Heart right ventricle (tissue), 16 donors: ENCODE results near the gene AADACL3. TPM values are rescaled to one million over a fixed set of nuclear protein-coding genes. Genes with fewer than 3 reads are reported as not detected.
"Not testable (repeated sequence)": the region's sequence is repeated elsewhere in the genome, so short reads cannot be mapped to it uniquely, and the experiment has no call there.

Experiments used
- ATAC-seq, 8 donors: fragments of 200-7000 bp; cut with Tn5 transposase; one replicate each; pipeline ENCODE4 v1.9.1; 2020; ENCODE audit warnings: mild to moderate bottlenecking in 8 of 8, moderate library complexity in 8 of 8, moderate number of reproducible peaks in 1 of 8
- DNase-seq, 2 donors: peaks; one replicate each; pipeline ENCODE4 v3.0.0-alpha.2; 2020
- H3K27ac ChIP-seq, 10 donors: fragments of 200-600 bp; sonication (generic) in 2 of 10; one replicate each; pipeline versions ENCODE4 v1.5.0 to v1.8.0; 2020 to 2022; ENCODE audit warnings: mild to moderate bottlenecking in 3 of 10
- H3K27me3 ChIP-seq, 7 donors: fragments of 200-600 bp; one replicate each; pipeline ENCODE4 v1.8.0; 2021 to 2022; ENCODE audit warnings: mild to moderate bottlenecking in 2 of 7
- H3K36me3 ChIP-seq, 9 donors: fragments of 200-600 bp; sonication (generic) in 1 of 9; one replicate each; pipeline versions ENCODE4 v1.5.0 to v1.8.0; 2020 to 2022; ENCODE audit warnings: mild to moderate bottlenecking in 2 of 9
- H3K4me1 ChIP-seq, 9 donors: fragments of 200-600 bp; sonication (generic) in 1 of 9; one replicate each; pipeline versions ENCODE4 v1.5.0 to v1.8.0; 2020 to 2022; ENCODE audit warnings: mild to moderate bottlenecking in 4 of 9
- H3K4me3 ChIP-seq, 10 donors: fragments of 200-600 bp; sonication (generic) in 2 of 10; one replicate each; pipeline versions ENCODE4 v1.5.0 to v1.8.0; 2020 to 2022; ENCODE audit warnings: mild to moderate bottlenecking in 7 of 10, moderate library complexity in 2 of 10
- H3K9me3 ChIP-seq, 11 donors: fragments of 200-600 bp in 10 of 11; sonication (generic) in 2 of 11; one replicate each; pipeline versions ENCODE4 v1.5.0 to v1.8.0; 2013 to 2022; ENCODE audit warnings: mild to moderate bottlenecking in 2 of 11, control low read depth in 1 of 11, moderate library complexity in 1 of 11
- WGBS, 2 donors: extraction: QIAGEN DNeasy Blood & Tissue Kit; methylation state at CpG; one replicate each; pipeline ENCODE4 v1.1.7; 2013; ENCODE audit warnings: inconsistent platforms in 1 of 2; 5-methylcytosine and 5-hydroxymethylcytosine counted together
- intact Hi-C, 10 donors: fragments of 100-400 bp; cut with DNase I; formaldehyde crosslinking; loops; one replicate each; pipeline versions ENCODE4 v1.11.1 to v1.14.2; 2022
- polyA plus RNA-seq, 2 donors: library from polyadenylated mRNA; stranded (reverse); fragments of 200-250 nt; gene quantifications; one replicate each; pipeline ENCODE4 v1.2.3, GENCODE V29; 2013
- total RNA-seq, 10 donors: library from RNA; stranded (reverse); fragmentation: NEBNext Ultra II Directional in 3 of 10; extraction: Animal tissue kit (Norgen Biotek cat#: 25700) in 3 of 10; gene quantifications; one replicate each; pipeline versions ENCODE4 v1.2.1 to v1.2.4, GENCODE V29; 2021 to 2023
- TF ChIP-seq, protein P1 (sequence below), 9 donors: fragments of 200-600 bp; sonication (generic) in 2 of 9; IDR thresholded peaks; one replicate each; pipeline versions ENCODE4 v1.5.0 to v1.8.0; 2021 to 2022; ENCODE audit warnings: antibody characterized with exemption in 9 of 9, mild to moderate bottlenecking in 5 of 9, moderate library complexity in 1 of 9
- donor health status: Arrhythmogenic right ventricular cardiomyopathy.
- donor health status: ischemic (EF 13 %, LVEDD 7.1; RV severe dilation, severe dysfunction).
- donor health status: healthy with polysubstance abuse.
- donor health status: DM: no; HTN: yes; CAD: no.
- donor health status: DM: no; HTN: no; CAD: no.
- donor health status: ischemic (EF 25% LVEDD 6.9; RV normal size, moderate dysfunction).
- donor health status: ischemic (EF 25% LVEDD 5.7; RV mildly dilated, moderate dysfunction).
- donor health status: healthy.
- donor health status: DM: yes; HTN: yes; CAD: no.
- donor health status: Ischemic cardiomyopathy.
- donor health status: ischemic (EF 35%, LVEDD 5.7; RV mildly dilated, moderate dysfunction).
- donor health status: nonischemic (EF 11% LVEDD 7.7; RV severe dilation, severe dysfunction).
- donor health status: DM: yes; HTN: yes; CAD: no.
- donor health status: PGD.
- donor health status: ischemic (EF 29% LVEDD 5.4; RV normal size, mild dysfunction).
- donor health status: nonischemic (EF 23%, LVEDD 6.1; RV moderate dilation, normal function).

AADACL3 gene
- total and polyA plus RNA-seq, 12 donors, result not detected

GRCh38 chr1:12717301-12717838 is 1.5 kb downstream of the AADACL3 start:
- 72 to 76% methylated on average over 7 of the region's 7 CpGs for WGBS, 2 donors
- DNase-seq, result no peak
- H3K36me3 ChIP-seq, result no peaks in the 10 kb centered on the region
- no peaks in the 10 kb centered on the region for H3K9me3 ChIP-seq
- TF ChIP-seq, protein P1, sequence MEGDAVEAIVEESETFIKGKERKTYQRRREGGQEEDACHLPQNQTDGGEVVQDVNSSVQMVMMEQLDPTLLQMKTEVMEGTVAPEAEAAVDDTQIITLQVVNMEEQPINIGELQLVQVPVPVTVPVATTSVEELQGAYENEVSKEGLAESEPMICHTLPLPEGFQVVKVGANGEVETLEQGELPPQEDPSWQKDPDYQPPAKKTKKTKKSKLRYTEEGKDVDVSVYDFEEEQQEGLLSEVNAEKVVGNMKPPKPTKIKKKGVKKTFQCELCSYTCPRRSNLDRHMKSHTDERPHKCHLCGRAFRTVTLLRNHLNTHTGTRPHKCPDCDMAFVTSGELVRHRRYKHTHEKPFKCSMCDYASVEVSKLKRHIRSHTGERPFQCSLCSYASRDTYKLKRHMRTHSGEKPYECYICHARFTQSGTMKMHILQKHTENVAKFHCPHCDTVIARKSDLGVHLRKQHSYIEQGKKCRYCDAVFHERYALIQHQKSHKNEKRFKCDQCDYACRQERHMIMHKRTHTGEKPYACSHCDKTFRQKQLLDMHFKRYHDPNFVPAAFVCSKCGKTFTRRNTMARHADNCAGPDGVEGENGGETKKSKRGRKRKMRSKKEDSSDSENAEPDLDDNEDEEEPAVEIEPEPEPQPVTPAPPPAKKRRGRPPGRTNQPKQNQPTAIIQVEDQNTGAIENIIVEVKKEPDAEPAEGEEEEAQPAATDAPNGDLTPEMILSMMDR (IDR thresholded peaks at IDR 0.05), result no peak
- intact Hi-C loops, result no loop called here
- no peak overlapping the region for H3K4me3 ChIP-seq
- no peak overlapping the region for H3K27ac ChIP-seq
- peaks cover 0 to 25% (median 2%) of the 10 kb centered on the region in 7 donors for H3K27me3 ChIP-seq
- ATAC-seq, result no peak
- no peaks in the 10 kb centered on the region for H3K4me1 ChIP-seq

GRCh38 chr1:12722626-12723025 is 6.7 kb downstream of the AADACL3 start:
- H3K36me3 ChIP-seq, result no peaks in the 10 kb centered on the region
- no peaks in the 10 kb centered on the region for H3K4me1 ChIP-seq
- no peak for ATAC-seq
- TF ChIP-seq, protein P1 (IDR thresholded peaks at IDR 0.05), result no peak
- H3K27me3 ChIP-seq, result peaks cover 0 to 37% (median 5%) of the 10 kb centered on the region in 7 donors
- no peak overlapping the region for H3K27ac ChIP-seq
- DNase-seq, result no peak
- no peaks in the 10 kb centered on the region for H3K9me3 ChIP-seq
- intact Hi-C loops, result no loop called here
- H3K4me3 ChIP-seq, result no peak overlapping the region
- WGBS, 2 donors, result 41 to 55% methylated on average over 1 of the region's 1 CpG

GRCh38 chr1:12728391-12728790 is 12.5 kb downstream of the AADACL3 start:
- Histone ChIP-seq H3K4me1 (no peaks in the 10 kb centered on the region), H3K4me3 (no peak overlapping the region), H3K36me3 (no peaks in the 10 kb centered on the region), H3K27me3 (peaks cover 0 to 11% (median 0%) of the 10 kb centered on the region in 7 donors), H3K9me3 (peaks cover 0 to 49% (median 20%) of the 10 kb centered on the region in 11 donors), H3K27ac (no peak overlapping the region)
- 83 to 85% methylated on average over 2 of the region's 2 CpGs for WGBS, 2 donors
- DNase-seq, result no peak
- ATAC-seq, result no peak
- TF ChIP-seq, protein P1 (IDR thresholded peaks at IDR 0.05), result no peak
- intact Hi-C loops, result no loop called here

DNA sequence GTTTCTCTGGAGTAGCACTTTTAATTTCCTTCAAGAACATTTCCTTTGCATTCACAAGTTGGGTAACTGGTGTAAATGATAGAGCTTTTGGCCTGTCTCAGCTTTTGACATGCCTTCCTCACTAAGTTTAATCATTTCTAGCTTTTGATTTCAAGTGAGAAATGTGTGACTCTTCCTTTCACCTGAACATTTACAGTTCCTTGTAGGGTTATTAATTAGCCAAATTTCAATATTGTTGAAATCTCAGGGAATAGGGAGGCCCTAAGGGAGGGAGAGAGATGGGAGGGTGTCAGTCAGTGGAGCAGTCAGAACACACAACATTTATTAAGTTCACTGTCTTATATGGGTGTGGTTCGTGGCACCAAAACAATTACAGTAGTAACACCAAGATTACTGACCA is 14.2 kb downstream of the AADACL3 start:
- Histone ChIP-seq H3K4me1 (no peaks in the 10 kb centered on the region), H3K9me3 (peaks cover 0 to 49% (median 20%) of the 10 kb centered on the region in 11 donors), H3K27ac (no peak overlapping the region), H3K4me3 (no peak overlapping the region), H3K27me3 (peaks cover 0 to 13% (median 11%) of the 10 kb centered on the region in 7 donors), H3K36me3 (no peaks in the 10 kb centered on the region)
- DNase-seq (no peak), ATAC-seq (no peak)
- TF ChIP-seq, protein P1 (IDR thresholded peaks at IDR 0.05), result no peak
- WGBS, 2 donors, result 82 to 93% methylated on average over 1 of the region's 1 CpG
- intact Hi-C loops, result no loop called here

GRCh38 chr1:12731084-12731483 is 15.2 kb downstream of the AADACL3 start:
- H3K36me3 ChIP-seq, H3K27ac ChIP-seq, H3K4me3 ChIP-seq, DNase-seq, H3K4me1 ChIP-seq, ATAC-seq, intact Hi-C loops: not testable (repeated sequence)
- Histone ChIP-seq H3K9me3 (peaks cover 0 to 53% (median 20%) of the 10 kb centered on the region in 11 donors), H3K27me3 (peaks cover 0 to 22% (median 8%) of the 10 kb centered on the region in 7 donors)
- WGBS, 2 donors, result 70 to 72% methylated on average over 2 of the region's 2 CpGs
